ENCODE data around the gene ADNP2. TPM values are rescaled to one million over a fixed set of nuclear protein-coding genes. Genes with fewer than 3 reads are reported as not detected.

The ADNP2 gene, protein sequence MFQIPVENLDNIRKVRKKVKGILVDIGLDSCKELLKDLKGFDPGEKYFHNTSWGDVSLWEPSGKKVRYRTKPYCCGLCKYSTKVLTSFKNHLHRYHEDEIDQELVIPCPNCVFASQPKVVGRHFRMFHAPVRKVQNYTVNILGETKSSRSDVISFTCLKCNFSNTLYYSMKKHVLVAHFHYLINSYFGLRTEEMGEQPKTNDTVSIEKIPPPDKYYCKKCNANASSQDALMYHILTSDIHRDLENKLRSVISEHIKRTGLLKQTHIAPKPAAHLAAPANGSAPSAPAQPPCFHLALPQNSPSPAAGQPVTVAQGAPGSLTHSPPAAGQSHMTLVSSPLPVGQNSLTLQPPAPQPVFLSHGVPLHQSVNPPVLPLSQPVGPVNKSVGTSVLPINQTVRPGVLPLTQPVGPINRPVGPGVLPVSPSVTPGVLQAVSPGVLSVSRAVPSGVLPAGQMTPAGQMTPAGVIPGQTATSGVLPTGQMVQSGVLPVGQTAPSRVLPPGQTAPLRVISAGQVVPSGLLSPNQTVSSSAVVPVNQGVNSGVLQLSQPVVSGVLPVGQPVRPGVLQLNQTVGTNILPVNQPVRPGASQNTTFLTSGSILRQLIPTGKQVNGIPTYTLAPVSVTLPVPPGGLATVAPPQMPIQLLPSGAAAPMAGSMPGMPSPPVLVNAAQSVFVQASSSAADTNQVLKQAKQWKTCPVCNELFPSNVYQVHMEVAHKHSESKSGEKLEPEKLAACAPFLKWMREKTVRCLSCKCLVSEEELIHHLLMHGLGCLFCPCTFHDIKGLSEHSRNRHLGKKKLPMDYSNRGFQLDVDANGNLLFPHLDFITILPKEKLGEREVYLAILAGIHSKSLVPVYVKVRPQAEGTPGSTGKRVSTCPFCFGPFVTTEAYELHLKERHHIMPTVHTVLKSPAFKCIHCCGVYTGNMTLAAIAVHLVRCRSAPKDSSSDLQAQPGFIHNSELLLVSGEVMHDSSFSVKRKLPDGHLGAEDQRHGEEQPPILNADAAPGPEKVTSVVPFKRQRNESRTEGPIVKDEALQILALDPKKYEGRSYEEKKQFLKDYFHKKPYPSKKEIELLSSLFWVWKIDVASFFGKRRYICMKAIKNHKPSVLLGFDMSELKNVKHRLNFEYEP
- 10 to 100 TPM; 24.4 to 25.5 (median 24.7) TPM for polyA plus RNA-seq (ENCODE audit: insufficient read length in 3 of 3)

DNA sequence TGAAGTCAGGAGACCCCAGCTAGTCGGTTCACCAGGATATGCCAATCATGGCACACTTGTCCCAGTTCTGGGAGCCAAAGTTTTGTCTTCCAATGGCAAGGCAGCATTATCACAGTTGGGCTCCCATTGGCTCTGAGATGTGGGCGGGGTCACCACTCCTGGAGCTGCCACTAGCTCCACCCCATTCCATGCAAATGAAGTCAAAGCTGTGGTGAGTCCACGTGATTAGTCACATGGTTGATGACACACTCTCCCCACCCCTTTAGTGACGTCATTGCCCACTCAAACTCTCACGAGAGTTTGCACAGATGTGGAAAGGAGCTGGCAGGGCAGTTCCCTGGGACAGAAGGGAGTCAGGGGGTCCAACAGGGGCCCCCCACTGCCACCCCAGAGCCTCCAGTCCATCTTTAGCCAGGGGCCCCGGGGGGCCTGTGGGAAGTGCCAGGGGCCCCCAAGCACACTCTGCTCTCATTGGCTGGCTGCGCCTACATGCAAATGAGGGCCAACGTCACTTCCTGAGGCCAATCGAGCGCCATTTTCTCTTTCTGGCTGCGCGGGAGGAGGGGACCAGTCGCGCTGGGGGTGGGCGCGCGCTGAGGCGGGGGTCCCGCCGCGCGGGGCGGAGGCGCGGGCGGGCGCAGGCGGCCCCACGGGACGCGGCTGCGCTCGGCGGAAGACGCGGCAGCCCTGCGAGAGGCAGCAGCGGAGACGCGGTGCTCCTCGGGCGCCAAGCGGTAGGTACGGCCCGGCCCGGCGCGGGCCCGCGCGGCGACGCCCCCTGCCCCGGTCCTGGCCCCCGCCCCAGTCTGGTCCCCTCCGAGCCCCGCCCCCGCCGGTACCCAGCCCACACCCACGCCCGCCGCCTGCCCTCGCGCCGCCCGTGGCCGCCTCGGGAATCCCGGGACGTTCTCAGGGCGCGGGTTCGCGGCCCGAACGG is at the start of gene ADNP2:
ADNP2 (plus strand) TSS at position 524 of the 937 bp plus-strand sequence. CDS start 8,281 bp downstream, outside the sequence.
- peak; percentile 72 to 75 (median 72) for DNase-seq (ENCODE audit: low read depth in 3 of 3, low spot score in 2 of 3)

DNA sequence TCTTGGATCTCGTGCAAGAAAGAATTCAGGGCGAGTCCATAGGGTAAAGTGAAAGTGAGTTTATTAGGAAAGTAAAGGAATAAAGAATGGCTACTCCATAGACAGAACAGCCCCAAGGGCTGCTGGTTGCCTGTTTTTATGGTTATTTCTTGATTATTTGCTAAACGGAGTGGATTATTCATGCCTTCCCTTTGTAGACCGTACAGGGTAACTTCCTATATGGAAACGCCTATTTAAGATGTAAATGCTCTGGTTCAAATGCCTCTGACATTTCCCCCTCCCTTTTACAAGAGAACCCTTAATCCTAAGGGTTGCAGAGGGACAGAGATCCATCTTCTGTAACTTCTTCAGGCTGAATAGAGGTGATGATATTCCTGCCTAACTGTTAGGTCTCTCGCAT is 49.1 kb upstream of the ADNP2 start:
- no peak for DNase-seq (ENCODE audit: low read depth in 3 of 3, low spot score in 2 of 3)

DNA sequence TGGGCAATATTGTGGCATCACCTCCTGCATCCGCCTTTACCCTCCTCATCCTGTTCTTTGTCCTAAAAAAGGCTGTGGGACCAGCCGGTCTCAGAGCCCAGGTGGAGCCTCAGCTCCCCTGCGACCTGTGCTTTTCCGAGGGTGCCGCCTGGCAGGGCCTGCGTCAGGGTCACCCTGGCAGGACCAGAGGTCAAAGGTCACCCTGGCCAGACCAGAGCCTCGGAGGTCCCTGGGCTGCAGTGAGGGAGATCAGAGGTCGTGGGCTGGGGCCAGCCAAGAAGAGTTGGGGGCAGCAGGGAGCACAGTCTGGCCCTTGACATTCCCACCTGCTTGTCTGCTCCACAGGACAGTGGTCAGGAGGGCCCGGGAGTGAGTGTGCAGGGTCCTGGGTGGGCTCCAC is 43.4 kb upstream of the ADNP2 start:
- no peak for DNase-seq (ENCODE audit: low read depth in 3 of 3, low spot score in 2 of 3)

DNA sequence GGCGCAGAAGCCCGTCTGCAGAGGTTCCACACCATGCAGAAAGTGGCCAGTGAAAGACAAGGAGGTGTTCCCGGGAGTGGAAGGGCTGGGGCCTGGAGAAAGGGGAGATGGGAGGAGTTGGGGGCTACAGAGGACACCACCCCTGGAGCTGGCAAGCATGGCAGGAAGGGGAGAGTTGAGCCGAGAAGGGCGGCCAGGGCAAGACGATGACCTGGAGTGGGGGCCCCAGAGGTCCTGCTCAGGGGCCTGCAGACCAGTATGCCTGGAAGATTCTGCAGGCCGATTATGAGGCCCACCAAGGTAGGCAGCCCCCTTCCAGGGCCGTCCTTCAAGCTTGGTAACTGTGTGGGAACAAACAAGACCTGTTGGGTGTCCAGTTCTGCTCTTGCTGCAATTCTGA is 41.7 kb upstream of the ADNP2 start:
- no peak for DNase-seq (ENCODE audit: low read depth in 3 of 3, low spot score in 2 of 3)

DNA sequence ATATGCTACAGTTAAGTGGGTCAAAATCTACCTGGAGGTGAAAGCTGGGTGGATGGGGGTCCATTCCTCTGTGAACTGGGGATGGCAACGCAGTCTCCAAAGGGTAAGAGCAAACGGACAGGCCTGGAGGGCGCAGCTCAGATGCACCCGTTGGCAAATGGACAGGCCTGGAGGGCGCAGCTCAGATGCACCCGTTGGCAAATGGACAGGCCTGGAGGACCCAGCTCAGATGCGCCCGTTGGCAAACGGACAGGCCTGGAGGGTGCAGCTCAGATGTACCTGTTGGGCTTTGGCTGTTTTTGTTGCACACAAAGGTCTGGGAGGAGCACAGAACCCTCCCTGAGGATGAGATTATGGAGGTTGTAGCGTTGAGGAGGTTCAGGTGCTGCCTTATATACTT is 41.2 kb upstream of the ADNP2 start:
- no peak for DNase-seq (ENCODE audit: low read depth in 3 of 3, low spot score in 2 of 3)

DNA sequence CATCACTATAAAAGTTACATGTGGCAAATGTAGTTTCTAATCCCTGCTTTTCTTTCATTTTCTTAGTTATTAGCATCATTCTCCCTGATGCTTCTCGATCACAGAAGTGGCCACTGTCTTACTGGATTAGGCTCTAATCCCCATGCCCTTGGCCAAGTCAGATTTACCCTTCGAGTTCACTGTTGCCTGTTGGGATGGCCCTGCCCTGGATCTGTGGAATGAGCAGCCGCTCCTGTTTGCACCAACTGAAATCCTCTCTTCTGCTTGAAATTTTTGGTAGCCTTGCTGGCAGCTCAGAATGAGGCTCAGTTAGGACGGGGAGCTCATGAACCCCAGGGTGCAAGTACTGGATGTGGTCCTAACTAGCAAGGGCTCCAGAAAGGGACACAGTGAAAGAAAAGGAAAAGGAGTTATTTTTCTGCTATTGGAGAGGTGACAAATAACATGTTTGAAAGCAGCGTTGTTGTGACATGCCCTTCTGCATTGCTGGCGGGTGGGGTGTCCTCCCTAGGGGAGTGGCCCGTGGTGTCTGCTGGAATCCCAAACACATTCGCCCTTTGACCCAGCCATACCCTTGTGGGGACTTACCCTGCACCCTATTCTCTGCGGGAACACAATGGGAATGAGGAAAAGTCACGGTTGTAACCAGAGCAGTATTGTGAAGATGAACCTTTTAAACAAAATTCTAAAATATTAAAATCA is 40.3 kb upstream of the ADNP2 start:
- DNase-seq (ENCODE audit: low read depth in 3 of 3, low spot score in 2 of 3), result no peak

DNA sequence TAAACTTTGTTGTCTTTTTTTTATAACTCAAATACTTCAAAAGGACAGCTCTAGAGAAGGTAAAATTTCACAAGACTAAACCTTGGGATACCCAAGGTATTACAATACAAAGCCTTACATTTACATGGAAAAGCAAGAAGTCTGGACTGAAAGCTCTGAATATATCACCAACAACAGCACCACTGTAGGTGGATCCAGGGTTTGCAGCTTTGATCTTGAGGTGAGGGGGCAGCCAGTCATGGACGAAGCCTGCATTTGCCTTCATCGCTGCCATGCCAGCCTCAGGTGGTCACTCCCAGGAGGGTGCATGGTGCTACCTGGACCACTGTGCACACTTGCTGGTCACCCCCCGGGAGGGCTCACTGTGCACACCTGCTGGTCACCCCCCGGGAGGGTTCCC is 38.2 kb upstream of the ADNP2 start:
- DNase-seq (ENCODE audit: low read depth in 3 of 3, low spot score in 2 of 3), result no peak

DNA sequence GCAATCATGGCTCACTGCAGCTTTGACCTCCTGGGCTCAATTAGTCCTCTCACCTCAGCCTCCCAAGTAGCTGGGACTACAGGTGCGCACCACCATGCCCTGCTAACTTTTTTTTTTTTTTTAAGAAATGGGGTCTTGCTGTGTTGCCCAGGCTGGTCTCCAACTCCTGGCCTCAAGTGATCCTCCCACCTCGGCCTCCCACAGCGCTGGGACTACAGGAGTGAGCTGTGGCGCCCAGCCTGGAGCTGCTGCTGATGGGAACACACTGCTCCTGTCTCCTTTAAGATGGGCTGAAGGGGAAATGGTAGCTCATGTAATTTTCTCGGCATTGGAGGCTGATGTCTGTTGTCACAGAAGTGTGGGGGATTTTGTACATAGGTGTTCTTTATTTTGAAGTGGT is 34.9 kb upstream of the ADNP2 start:
- no peak for DNase-seq (ENCODE audit: low read depth in 3 of 3, low spot score in 2 of 3)

DNA sequence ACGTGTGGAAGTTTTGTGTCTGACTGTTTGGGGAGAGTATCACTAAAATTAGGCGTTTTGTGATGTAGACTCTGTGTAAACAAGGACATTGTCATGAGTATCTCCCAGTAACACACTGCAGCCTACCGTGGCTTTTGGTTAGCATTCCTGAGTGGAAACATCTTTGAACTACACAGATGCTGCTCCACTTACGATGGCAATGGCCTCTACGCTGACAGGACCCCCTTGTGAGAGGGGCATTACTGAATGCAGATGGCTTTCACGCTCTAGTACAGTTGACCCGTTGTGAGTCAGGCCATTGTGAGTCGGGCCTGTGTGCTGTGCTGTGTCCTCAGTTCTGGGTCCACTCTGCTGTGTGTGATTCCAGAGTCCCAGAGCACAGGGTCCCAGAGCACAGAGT is 34.4 kb upstream of the ADNP2 start:
- DNase-seq (ENCODE audit: low read depth in 3 of 3, low spot score in 2 of 3), result no peak

DNA sequence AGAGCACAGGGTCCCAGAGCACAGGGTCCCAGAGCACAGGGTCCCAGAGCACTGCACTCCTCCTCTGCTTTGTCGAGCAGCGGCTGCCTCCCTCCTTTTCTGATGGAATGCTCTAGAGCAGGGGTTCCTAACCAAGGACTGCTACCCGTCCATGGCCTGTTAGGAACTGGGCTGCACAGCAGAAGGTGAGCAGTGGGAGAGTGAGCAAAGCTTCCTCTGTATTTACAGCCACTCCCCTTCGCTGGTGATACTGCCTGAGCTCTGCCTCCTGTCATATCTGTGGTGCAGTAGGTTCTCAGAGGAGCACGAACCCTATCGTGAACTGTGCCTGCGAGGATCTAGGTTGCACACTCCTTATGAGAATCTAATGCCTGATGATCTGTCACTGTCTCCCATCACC is 33.1 kb upstream of the ADNP2 start:
- DNase-seq (ENCODE audit: low read depth in 3 of 3, low spot score in 2 of 3), result no peak

DNA sequence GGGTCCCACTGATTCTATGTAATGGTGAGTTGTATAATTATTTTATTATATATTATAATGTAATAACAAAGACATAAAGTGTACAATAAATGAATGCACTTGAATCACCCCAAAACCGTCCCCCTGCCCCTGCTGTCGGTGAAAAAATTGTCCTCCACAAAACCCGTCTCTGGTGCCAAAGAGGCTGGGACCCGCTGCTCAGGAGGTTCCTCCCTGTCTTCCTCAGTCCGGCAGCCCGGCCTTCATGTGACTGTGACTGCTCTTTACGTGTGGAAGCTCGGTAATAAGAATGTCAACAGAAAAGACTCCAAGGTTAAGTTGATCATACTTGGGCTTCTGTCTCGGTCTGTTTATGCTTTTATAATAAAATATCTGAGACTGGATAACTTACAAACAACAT is 32.7 kb upstream of the ADNP2 start:
- DNase-seq (ENCODE audit: low read depth in 3 of 3, low spot score in 2 of 3), result no peak

DNA sequence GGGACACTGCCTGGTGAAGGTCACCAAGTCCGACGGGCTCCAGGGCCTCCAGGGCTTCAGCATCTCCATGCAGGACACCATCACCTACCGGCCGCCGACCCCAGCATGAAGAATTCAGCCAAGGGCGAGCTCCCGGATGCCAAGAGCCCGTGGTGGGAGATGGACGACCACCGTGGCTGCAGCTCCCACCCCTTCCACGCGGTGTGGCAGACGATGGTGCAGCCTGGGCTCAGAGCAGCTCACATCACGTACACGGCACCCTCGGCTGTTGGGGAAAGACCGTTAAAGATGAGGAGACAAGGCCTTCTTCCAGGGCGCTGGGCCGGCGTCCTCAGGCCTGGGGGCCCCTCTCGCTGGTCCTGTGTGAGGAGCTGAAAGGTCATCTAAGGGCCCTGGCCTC is 31.2 kb upstream of the ADNP2 start:
- no peak for DNase-seq (ENCODE audit: low read depth in 3 of 3, low spot score in 2 of 3)

DNA sequence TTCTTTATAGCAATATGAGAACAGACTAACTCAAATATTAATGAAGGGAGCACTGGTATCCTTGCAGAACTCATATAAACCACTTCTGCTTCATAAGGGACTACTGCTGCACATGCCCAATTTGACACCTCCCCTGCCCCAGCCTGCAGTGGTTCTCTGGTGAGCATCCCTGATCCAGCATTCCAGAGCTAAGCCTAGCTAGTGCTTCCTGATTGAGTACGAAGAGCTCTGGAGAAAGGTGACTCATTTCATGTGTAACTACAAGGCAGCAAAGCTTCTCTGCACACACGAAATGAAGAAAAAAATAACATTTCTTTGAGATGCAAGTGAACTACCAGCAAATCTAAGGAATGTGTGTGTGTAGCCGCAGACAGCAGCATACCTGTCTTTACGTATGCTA is 22.8 kb upstream of the ADNP2 start:
- DNase-seq (ENCODE audit: low read depth in 3 of 3, low spot score in 2 of 3), result no peak

DNA sequence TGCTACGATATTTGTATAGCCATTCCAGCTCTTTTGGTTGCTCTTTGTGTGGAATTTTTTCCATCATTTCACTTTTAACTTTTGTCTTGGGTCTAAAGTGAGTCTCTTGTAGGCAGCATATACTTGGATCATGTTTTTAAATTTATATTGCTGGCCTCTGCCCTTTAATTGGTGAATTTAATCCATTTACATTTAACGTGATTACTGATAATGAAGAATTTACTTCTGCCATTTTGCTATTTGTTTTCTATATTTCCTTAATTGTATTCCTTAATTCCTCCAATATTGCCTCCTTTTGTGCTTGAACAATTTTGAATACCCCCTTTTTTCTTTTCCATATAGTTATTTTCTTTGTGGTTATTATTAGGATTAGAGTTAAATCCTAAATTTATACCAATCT is 21.0 kb upstream of the ADNP2 start:
- no peak for DNase-seq (ENCODE audit: low read depth in 3 of 3, low spot score in 2 of 3)

DNA sequence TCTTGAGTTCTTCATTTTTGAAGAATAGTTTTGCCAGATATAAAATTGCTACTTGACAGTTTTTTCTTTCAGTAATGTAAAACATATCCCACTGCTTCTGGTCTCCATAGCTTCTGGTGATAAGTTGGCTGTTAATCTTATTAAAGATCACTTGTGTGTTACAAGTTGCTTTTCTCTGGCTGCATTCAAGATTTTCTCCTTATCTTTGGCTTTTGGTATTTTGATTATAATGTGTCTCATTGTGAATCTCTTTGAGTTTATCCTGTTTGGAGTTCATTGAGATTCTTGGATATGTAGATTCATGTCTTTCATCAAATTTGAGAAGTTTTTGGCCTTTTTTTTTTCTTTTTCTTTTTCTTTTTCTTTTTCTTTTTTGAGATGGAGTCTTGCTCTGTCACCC is 20.2 kb upstream of the ADNP2 start:
- DNase-seq (ENCODE audit: low read depth in 3 of 3, low spot score in 2 of 3), result no peak

DNA sequence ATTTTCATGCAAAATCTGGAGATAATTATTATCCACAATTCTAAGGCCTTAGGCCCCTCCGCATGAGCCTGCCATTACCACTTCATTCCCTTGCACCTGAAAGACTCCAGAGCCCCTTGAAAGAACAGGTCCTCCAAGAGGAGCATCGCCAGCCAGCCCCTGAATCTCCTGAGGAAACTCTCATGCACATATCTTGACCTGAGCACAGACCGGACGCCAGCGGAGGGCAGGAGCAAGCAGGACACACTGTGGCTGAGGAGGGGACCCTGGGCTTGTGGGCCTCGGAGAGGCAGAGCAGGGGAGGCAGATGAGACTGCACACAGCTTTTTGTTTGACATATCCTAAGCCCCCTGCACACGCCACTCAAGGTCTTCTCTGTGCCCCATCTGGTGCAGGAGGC is 13.6 kb upstream of the ADNP2 start:
- DNase-seq (ENCODE audit: low read depth in 3 of 3, low spot score in 2 of 3), result no peak

DNA sequence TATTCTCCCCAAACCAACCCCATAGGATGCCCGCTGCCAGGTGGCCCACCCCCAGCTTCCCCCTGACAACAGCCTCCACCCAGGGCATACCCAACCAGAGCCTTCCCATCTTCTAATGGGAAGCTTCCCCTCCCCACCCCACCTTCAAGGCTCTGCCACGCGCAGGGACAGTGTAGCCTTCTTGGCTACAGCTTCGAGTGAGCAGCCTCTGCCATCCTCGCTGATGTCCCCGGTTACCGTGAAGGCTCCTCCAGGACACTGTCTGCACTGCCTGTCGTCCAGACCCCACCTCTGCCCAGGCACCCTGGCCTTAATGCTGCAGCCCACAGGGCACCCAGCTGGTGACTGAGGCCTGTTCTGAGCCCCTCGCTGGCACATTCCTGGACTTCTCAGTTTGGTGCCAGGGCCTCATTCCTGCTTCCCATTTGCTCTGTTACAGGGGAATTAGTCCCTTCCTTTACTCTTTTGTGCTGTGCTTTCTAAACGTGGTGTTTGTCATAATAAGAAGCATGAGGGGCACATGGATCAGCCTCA is 13.0 kb upstream of the ADNP2 start:
- DNase-seq (ENCODE audit: low read depth in 3 of 3, low spot score in 2 of 3), result no peak

DNA sequence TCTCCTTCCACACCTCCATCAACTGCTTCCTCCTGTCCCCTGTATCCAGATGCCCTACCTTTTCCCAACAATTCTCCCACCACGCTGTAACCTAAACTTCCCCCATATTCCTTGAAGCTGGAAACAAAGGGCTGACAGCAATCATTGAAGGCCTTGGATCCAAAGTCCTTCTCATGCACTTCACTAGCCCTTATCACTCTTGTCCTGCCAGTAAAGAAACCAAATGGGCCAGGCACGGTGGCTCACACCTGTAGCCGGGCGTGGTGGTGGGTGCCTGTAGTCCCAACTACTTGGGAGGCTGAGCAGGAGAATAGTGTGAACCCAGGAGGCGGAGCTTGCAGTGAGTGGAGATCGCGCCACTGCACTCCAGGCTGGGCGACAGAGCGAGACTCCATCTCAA is 11.9 kb upstream of the ADNP2 start:
- no peak for DNase-seq (ENCODE audit: low read depth in 3 of 3, low spot score in 2 of 3)

DNA sequence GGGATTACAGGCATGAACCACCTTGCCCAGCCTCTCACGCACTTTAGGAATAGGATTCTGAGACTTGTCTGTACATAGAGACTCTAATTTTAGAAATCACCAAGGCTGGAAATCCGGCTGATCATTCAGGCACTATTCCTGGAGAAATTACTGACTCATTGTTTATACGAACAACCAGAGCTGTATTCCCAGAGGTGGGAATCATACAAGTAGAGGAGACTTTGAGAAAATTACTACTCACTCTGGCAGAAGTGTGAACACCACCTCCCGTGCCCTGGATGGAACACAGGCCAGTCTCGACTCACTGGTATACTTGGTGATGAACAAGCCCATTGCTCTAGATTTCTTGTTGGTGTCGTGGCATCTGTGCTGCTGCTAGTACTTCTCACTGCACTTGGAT is 5.8 kb upstream of the ADNP2 start:
- no peak for DNase-seq (ENCODE audit: low read depth in 3 of 3, low spot score in 2 of 3)

All from right renal cortex interstitium (tissue), 3 donors.